Measurements from ENCODE around the gene ZDHHC11B.
"Not testable (repeated sequence)": the region's sequence is repeated elsewhere in the genome, so short reads cannot be mapped to it uniquely, and the experiment has no call there.

- not testable (repeated sequence) for TF ChIP-seq CTCF (IDR thresholded peaks at IDR 0.05; ENCODE audit: low read depth, low read length); POLR2A (IDR thresholded peaks at IDR 0.05; ENCODE audit: extremely low read depth, insufficient read length); MAX (IDR thresholded peaks at IDR 0.05; ENCODE audit: low read depth, low read length)
Measured at GRCh38 chr5:811384-811783, 26.9 kb upstream of the ZDHHC11B start.

Data from NB4 (cell line).